HL-60/S4 (cell line): Measurements from ENCODE around the gene FBXL20.
"Not testable (repeated sequence)": the region's sequence is repeated elsewhere in the genome, so short reads cannot be mapped to it uniquely, and the experiment has no call there.

Experiments used
- in situ Hi-C: fragments of 300-500 bp; cut with MboI; formaldehyde crosslinking; loops from 2 replicates; pipeline ENCODE4 v1.14.3; 2022; ENCODE audit warnings: low sequenced_read_pairs

Gene FBXL20

DNA sequence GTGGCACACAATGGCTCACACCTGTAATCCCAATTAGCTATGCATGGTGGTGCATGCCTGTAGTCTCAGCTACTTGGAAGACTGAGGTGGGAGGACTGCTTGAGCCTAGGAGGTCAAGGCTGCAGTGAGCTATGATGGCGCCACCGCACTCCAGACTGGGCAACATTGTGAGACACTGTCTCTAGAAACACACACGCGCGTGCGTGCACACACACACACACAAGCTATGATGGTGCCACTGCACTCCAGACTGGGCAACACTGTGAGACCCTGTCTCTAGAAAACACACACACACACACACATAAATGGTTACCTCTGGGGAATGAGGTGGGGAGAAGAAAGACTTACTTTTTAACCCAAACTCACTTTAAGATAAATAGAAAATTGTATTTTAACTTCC, 16.4 kb downstream of the FBXL20 start:
- in situ Hi-C loops: no loop called here

DNA sequence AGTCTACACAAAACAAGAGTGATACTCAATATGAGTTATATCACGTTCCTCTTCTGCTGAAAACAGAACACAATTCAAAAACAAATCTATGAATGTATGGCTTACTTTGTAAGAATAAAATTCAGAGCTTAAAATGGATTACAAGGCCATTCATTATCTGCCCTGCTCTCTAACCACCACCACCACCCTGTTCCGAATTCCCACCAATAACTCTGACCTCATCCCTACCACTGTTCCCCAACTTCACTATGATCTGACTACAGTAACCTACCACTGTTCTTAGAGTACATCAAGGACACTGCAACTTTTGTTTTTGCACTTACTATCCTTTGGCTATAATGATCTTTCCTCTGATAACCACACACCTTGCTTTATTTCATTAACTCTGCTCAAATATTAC, 21.3 kb downstream of the FBXL20 start:
- in situ Hi-C loops: no loop called here

DNA sequence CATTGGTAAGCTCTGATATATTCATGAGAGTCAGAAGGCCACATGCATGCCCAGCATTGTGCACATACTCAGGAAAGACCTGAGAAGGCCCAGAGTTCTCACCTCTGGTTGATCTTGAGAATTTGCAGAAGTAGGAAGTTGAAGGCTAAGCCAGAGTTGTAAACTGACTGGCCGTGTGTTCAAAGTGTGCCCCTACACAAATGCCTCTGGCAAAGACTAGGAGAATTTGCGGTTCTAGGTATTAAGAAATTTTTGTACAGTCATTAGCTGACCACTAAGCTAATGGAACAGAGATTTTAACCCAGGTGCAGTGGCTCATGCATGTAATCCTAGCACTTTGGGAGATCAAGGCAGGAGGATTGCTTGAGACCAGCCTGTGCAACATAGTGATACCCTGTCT, 25.0 kb downstream of the FBXL20 start:
- in situ Hi-C loops: no loop called here

DNA sequence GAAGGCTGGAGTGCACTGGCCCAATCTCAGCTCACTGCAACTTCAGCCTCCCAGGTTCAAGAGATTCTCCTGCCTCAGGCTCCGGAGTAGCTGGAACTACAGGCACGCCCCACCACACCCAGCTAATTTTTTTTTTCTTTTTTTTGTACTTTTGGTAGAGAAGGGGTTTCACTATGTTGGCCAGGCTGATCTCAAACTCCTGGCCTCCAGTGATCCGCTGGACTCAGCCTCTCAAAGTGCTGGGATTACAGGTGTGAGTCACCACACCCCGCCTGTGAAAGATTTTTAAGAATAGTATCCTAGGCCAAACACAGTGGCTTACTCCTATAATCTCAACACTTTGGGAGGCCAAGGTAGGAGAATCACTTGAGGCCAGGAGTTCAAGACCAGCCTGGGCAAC, 33.6 kb downstream of the FBXL20 start:
- in situ Hi-C loops: not testable (repeated sequence)

DNA sequence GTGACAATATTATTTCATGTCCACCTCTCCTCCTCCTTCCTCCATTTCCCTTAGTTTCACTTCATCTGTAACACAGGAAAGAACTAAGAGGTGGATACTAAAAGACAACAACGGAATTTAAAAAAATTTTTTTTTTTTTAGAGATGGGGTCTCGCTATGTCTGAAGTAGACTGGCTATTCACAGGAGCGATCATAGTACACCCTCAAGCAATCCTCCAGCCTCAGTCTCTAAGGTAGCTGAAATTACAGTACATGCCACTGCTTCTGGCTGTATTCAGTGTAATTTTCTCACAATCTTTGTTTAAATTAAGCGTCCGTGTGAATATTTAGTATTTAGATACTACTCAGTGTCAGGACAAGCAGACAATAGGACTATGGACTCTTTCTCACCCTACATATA, 35.6 kb downstream of the FBXL20 start:
- in situ Hi-C loops: no loop called here

DNA sequence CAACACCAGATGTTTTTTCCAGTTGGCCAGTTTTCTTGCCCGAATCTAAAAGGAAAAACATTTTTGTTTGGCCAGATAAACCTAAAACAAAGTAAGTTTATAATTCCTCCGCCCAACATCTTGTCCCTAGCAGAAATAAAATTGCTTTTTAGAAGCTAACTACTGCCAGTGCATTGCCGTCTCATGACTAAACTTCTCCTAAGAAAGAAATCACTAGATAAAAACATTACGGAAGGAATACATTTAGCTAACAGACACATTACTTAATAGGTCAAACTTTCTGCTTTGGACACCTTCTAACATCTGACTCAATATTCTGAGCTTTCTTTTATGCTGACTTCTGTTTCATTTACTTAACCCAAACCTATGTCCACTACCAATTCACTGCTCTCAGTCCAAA, 36.2 kb downstream of the FBXL20 start:
- in situ Hi-C loops: no loop called here

DNA sequence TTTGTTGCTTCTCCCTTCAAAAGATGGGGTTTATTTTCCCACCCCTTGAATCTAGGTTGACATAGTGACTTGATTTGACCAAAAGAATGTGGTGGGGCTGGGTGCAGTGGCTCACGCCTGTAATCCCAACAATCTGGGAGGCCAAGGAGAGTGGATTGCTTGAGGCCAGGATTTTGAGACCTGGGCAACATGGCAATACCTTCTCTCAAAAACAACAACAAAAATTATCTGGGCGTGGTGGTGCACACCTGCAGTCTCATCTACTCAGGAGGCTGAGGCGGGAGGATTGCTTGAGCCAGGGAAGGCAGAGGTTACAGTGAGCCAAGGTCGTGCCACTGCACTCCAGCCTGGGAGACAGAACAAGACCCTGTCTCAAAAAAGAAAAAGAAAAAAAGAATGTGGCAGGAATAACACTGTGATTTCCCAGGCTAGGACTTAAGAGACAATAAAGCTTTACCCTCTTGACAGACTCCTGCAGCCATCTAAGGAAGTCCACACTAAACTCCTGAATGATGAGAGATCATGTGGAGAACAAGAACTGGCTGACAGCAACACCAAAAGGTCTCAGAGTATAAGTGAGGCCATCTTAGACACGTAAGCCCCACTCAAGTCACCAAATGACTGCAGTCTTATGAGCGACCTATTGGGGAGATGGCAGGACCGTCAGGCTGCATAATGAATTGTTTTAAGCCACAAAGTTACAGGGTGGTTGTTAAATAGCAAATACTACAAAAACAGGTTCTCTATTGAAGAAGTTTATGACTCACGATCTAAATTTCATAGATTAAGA, 37.0 kb downstream of the FBXL20 start:
- in situ Hi-C loops: no loop called here

DNA sequence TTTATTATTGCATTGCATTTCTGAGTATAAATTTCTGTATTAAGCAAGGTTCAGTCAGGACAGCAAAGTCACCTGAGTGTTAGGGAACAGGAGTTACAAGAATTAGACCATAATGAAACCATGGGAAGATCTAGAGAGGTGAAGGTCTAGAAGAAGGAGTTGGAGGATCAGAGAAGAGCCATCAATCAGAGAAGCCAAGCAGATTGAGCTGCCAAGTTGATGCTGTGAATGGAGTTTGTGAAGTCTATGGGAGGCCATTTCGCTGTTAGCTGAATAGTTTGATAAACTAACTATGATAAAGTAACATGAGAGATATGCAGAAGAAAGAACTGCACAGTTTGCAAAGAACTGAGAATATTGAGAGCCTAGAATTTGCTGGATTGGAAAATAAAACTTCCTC, 40.4 kb downstream of the FBXL20 start:
- in situ Hi-C loops: no loop called here

DNA sequence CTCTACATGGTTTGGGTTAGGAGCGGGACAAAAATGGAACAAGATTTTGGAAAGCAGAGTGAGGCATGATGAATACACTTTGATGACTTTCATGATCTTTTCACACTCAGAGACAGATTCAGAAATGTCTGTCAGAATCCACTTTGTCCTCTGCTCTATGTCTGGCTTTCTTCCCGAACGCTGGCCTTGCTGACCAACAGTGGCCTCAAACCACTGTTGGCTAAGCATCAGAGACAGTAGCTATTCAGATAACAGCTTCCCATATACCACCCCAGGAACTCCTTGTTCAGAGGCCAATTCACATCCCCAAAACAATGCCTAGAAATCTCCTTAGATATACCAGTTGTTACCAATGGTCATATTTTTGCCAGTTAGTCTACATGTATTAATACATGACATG, 40.9 kb downstream of the FBXL20 start:
- in situ Hi-C loops: no loop called here

DNA sequence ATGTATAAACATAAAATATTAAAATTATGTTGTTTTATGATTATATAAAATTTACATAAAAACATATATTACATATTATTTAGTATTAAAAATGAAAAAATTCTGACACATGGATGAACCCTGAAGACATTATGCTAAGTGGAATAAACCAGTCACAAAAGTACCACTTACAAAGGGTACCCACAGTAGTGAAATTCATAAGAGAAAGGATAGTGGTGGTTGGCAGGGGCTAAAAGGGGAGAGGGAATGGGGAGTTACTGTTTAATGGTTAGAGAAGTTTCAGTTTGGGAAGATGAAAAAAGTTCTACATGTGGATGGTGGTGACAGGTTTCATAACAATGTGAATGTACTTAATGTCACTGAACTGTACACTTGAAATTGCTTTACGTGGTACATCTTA, 41.4 kb downstream of the FBXL20 start:
- in situ Hi-C loops: no loop called here

DNA sequence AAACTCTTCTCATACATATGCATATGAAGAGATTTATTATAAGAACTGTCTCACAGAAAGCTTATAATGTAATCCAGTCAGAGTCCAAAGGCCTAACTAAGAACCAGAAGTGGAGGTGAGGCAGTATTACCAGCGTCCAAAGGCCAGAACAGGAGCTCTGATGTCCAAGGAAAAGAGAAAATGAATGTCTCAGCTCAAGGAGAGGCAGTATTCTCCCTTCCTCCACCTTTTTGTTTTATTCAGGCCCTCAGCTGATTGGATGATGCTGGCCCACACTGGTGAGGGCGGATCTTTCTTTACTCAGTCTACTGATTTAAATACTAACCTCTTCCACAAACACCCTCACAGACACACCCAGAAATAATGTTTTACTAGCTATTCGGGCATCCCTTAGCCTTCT, 43.4 kb downstream of the FBXL20 start:
- in situ Hi-C loops: no loop called here

DNA sequence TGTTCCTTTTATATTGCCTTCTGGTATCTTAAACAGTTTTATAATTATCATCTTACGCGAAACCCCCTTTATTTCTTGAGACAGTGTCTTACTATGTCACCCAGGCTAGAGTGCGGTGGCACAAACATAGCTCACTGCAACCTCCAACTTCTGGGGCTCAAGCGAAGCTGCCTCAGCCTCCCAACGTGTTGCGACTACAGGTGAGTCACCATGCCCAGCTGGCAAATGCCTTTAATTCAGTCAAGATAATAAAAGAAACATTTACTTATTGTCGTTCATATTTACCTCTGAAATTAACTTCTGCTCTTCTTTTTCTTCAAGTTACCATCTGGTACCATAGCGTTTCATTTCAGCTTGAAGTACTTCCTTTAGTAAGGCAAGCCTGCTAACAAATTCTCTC, 43.9 kb downstream of the FBXL20 start:
- in situ Hi-C loops: no loop called here

DNA sequence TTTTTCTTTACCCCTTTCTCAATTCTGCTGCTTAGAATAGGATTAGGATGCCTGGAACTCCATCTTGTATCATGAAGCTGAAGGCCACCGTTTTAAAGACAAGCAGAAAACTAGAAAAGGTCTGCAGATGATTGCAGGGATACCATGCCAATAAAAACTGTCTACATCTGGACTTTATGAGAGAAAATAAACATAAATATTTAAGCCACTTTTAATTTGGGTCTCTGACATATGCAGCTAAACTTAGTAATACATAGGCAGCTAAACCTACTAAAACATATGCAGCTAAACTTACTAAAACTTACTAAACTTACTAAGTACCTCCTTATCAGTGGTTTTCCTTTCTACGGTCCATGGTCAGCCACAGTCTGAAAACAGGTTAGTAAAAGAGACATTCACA, 48.4 kb downstream of the FBXL20 start:
- in situ Hi-C loops: no loop called here

DNA sequence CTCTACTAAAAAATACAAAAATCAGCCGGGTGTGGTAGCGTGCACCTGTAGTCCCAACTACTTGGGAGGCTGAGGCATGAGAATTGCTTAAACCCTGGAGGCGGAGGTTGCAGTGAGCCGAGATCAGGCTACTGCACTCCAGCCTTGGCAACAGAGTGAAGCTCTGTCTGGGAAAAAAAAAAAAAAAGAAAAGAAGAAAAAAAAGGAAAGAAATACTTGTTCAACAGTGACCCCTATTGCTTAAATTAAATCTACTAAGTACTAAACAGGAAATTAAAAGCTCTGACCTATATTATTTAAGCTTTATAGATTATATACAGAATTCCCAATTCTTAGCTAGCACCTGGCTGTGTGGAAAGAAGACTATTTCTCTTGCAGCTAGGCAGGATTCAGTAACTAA, 48.9 kb downstream of the FBXL20 start:
- in situ Hi-C loops: no loop called here

DNA sequence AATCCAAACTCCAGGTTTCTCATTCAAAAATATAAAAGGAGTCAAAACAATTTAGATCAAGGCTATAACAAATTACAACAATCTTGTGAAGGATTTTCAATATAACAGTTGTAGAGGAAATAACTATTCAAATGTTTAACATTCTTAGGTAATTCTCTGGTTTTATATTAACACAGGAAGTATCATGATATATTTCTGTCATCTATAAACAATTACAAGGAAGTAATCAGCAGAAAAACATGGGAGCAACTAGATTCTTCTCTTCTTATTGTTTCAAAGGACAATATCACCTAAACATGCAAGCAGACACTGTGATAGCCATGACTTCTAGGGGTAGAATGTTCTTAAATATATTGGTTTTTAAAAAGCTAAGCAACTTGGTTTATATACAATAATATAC, 49.9 kb downstream of the FBXL20 start:
- in situ Hi-C loops: no loop called here

DNA sequence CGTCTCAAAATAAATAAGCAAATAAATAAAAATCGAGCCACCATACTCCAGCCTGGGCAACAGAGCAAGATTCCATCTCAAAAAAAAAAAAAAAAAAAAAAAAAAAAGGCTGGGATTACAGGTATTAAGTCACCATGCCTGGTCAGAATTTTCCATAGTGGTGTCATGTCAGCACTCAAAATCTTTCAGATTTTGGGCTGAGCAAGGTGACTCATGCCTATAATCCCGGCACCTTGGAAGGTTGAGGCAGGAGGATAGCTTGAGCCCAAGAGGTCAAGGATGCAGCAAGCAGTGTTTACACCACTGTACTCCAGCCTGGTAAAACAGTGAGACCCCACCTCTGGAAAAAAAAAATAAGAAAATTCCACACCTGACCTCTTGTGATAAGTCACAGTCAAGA, 52.2 kb downstream of the FBXL20 start:
- in situ Hi-C loops: no loop called here

DNA sequence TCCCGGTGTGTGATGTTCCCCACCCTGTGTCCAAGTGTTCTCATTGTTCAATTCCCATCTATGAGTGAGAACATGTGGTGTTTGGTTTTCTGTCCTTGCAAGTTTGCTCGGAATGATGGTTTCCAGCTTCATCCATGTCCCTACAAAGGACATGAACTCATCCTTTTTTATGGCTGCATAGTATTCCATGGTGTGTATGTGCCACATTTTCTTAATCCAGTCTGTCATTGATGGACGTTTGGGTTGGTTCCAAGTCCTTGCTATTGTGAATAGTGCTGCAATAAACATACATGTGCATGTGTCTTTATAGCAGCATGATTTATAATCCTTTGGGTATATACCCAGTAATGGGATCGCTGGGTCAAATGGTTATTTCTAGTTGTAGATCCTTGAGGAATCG, 54.6 kb downstream of the FBXL20 start:
- in situ Hi-C loops: not testable (repeated sequence)

DNA sequence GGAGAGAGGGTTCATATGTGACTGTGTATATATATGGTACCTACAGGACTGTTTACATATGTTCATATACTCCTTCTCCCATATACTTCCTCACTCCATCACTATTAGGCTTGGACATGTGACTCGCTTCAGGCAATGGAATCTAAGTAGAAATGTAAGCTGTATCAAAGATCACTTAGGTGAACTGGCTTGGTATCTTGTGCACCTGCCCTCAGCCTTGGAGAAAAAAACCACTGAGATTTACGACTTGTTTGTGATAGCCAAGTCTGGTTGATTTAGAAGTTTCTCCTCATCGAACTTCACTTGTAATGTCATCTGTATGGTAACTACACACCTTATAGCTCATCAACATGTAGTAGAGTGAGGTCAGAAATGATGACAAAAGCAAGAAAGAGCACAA, 59.9 kb downstream of the FBXL20 start:
- in situ Hi-C loops: no loop called here

DNA sequence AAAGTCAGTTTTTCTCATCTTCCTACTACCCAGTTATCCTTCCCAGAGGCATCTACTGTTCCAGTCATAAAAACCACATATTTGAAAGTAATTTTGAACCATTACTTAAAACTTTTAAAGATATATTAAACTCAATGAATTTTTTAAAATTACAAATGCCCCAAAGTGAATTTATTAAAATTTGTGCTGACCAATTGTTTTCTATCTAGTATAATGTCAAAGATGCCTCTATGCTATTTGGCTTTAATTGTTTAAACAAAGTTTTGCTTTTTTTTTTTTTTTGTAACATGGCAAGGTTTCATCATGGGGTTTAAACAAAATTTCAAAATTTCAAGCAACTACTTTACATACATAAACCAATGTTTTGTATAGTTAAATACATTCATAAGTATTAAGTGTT, 60.7 kb downstream of the FBXL20 start:
- in situ Hi-C loops: no loop called here

DNA sequence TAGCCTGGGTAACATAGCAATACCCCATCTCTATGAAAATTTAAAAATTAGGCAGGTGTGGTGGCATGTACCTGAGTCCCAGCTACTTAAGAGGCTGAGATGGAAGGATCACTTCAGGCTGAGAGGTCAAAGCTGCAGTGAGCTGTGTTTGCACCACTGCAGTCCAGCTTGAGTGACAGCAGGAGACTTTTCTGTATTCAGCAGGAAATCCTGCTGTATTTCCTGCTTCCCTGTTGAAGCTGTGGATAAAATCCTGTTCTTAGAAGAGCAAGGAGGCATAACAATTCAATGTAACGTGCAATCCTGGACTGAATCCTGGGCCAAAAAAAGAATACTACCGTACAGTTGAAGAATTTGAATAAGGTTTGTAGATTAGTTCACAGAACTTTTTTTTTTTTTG, 62.2 kb downstream of the FBXL20 start:
- in situ Hi-C loops: no loop called here

DNA sequence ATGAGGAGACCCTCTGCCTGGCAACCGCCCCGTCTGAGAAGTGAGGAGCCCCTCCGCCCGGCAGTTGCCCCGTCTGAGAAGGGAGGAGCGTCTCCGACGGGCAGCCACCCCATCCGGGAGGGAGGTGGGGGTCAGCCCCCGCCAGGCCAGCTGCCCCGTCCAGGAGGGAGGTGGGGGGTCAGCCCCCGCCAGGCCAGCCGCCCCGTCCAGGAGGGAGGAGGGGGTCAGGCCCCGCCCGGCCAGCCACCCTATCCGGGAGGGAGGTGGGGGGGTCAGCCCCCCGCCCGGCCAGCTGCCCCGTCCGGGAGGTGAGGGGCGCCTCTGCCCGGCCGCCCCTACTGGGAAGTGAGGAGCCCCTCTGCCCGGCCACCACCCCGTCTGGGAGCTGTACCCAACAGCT, 63.8 kb downstream of the FBXL20 start:
- in situ Hi-C loops: not testable (repeated sequence)

DNA sequence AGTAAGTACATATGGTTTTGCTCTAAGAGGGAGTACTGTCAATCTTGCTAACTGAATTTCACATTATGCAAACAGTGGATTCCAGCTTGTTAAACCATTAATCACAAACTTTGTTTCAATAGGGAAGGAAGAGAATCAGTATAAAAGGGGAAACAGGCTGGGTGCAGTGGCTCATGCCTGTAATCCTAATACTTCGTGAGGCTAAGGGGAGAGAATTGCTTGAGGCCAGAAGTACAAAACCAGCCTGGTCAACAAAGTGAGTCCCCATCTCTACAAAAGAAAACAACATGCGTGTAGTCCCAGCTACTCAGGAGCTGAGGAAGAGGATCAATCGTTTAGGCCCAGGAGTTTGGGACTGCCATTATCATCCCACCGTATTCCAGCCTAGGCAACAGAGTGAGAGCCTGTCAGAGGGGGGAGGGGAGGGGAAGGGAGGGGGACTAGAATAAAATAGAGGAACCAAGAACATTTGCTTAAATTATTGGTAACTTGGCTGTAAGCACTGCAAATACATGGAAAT, 65.7 kb downstream of the FBXL20 start:
- in situ Hi-C loops: no loop called here
